NCI-H345 treated with DMSO at 0.1 percent for 48 hours (cell line): ENCODE measurements around the gene LCN1.
"Not testable (repeated sequence)": the region's sequence is repeated elsewhere in the genome, so short reads cannot be mapped to it uniquely, and the experiment has no call there.

ENCODE experiments used
- DNase-seq: peaks from one replicate; lab custom pipeline; 2025; ENCODE audit not compliant: unreplicated experiment; lab: John Stamatoyannopoulos, UW

Gene LCN1

DNA sequence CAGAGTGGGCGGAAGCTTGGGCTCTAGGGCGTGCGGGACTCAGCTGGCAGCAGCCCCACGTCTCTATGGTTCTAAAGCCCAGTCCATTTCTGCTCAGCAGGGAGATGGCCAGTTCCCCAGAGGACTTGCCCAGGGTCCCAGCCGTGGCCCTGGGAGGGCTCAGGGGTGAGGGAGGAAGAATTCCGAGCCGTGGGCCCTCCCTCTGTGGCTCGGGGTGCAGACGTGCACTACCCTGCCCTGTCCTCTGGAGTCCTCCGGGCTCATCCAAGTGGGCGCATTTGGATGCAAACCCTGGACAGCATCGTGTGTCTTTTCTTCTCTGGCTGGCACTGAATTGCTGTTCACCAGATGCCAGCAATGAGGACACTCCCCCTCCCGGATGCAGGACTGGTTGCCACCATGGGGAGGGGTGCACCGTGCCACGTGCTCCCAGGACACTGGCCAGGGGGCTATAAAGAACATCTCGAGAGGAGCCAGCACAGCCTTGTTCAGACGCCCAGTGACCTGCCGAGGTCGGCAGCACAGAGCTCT lies 24.5 kb downstream of the LCN1 start, which contains the start of gene OBP2A:
TSS of gene OBP2A (plus strand) at position 481 of the 531 bp plus-strand sequence. CDS start 55 bp downstream, outside the sequence.
- not testable (repeated sequence) for DNase-seq

DNA sequence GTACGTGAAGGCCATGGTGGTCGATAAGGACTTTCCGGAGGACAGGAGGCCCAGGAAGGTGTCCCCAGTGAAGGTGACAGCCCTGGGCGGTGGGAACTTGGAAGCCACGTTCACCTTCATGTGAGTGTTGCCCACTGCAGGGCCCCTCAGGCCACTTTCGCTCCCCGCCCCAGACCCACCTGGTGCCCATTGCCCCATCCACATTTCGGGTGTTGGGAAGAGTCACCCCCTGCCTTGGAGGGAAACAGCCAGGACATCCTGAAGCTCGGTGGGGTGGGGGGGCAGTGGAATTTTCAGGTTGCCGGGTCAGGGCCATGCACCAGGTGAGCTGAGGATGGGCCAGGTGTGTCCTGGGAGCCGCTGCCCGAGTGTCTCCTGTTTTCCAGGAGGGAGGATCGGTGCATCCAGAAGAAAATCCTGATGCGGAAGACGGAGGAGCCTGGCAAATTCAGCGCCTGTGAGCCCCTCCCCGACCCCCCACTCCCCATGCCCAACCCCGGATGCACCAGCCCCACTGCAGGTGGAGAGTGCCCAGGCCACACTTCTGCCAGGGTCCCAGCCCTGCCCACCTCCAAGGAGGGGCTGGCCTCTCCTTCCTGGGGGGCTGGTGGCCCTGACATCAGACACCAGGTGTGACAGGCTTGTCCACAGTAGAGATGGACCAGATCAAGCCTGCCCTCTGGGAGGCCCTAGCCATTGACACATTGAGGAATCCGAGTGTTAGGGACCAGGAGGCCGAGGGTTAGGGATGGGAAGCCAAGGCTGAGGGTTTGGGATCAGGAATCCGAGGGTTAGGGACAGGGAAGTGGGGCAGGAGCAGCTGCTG lies 25.8 kb downstream of the LCN1 start:
- not testable (repeated sequence) for DNase-seq

DNA sequence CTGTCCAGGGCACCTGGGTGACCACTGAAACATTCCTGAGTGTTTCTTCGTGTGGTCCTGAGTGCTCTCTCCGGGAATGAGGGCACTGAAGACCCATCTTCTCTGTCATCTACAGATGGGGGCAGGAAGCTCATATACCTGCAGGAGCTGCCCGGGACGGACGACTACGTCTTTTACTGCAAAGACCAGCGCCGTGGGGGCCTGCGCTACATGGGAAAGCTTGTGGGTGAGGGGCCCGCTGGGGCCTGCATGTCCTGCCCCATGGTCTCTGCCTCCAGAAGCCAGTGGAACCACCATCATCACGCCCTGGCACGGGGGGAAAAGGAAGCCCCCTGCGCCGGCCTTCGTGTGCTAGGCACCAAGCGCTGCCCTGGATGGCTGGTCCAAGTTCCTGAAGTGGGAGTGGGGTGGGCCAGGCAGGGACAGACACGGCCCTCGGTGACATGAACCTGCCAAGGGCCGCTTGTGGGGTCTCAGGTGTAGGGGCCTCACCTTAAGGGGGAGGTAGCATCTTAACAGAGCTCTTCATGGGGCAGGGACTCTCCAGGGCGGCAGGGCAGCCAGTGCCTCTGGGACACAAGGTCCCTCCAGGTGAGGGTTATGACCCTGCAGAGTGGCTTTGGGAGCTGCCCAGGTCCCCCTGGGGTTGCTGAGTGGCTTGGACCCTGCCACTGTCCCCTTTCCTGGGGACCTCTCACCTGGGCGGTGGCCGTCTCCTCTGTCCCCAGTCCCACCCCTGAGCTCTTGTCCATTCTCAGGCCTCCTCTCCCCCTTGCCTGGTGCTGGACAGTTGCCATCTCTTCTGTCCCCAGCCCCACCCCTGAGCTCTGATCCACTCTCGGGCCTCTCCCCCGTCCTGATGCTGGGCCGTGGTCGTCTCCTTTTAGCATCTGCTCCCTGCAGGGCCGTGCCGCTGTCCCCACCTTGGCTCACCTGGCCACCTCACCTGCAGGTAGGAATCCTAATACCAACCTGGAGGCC lies 26.8 kb downstream of the LCN1 start:
- DNase-seq, result no peak

DNA sequence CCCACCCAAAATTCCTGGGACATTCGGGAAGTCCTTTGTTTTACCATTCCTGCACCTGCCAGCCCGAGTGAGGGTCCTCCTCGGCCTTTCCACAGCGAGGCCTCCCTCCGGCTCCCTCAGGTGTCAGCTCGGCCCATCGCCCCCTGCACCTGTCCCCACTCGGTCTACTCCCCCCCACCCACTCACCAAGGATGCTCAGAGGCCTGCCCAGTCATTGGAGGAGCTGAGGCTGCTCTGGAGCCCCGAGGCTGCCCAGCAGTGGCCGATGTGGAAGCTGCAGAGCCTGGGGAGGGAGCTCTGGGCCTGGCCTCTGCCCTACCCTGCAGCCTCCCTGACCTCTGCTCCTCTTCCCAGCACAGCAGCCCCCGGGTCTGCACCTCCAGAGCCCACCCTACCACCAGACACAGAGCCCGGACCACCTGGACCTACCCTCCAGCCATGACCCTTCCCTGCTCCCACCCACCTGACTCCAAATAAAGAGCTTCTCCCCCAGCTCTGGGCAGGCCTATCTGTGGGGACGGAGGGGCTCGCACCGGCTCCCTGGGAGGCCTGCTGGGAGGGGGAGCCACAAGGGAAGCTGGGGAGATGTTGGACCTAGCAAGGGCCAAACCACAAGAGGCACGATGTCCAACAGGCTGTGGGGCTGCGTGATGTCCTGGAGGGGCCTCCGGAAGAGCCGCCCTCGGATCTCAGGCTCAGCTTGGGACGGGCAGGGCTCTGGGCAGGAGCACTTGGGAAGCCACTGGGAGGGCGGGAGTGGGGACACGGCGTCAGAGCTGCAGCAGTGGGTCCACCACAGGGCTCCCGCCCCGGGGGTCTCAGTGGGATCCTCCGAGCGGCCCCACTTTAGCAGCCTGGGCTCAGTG lies 28.5 kb downstream of the LCN1 start:
- not testable (repeated sequence) for DNase-seq

DNA sequence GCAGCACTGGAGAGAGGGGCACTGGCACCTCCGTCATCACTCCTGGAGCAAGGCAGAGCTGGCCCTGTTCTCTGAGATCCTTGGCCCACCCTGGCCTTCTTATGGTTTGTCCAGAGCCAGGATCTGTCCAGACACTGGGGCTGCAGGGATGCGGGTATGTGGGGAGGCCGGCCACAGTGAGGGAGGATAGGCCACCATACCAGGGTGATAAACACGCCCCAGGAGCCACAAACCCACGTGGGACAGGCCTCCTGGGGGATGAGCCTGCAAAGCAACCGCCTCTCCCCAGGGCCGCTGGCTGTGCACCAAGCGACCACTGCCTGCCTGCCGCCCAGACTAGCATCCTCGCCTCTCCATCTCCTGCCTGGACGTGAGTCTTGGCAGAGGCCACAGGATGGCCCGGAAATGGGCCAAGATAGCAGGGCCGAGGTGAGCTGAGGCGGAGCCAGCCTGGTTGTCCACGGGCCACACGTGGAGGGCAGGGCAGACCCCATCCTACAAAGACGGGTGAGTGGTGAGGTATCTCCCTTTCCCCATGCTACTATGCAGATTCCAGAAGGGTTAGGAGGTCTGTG lies 29.2 kb downstream of the LCN1 start:
- no peak for DNase-seq

DNA sequence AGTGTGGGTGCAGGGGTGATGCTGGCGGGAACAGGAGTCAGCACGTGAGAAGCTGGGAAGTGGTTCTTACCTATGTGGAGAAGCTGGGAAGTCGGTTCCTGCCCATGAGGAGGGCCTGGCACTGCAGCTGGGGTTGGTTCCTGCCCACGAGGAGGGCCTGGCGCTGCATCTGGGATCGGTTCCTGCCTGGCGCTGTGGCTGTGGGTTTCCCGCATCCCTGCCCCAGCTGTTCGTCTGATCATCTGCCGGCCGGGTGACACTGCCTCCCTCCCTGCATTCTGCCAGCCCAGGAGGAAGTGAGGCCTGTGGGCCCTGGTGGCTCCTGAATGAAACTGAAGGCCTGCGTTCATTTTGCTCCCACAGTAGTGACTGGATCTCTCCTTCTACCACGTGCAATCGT lies 29.8 kb downstream of the LCN1 start:
- DNase-seq, result no peak

DNA sequence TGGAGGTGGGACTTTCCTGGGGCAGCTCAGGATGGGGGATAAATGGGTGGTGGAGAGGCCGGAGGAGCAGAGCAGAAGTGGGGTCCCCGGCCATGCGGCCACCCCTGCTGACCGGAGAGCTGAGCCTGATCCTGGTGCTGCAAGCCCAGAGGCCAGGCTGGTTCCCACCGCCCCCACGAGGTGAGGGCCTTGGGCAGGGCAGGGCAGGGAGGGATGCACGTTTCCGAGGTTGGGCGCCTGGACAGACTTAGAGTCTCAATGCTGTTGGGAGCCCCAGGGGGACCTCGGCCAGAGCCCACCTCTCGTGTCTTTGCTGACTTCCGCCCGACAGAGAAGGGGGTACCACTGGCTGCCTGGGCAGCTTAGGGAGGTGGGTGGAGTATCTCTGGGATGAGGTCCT lies 30.2 kb downstream of the LCN1 start:
- no peak for DNase-seq

DNA sequence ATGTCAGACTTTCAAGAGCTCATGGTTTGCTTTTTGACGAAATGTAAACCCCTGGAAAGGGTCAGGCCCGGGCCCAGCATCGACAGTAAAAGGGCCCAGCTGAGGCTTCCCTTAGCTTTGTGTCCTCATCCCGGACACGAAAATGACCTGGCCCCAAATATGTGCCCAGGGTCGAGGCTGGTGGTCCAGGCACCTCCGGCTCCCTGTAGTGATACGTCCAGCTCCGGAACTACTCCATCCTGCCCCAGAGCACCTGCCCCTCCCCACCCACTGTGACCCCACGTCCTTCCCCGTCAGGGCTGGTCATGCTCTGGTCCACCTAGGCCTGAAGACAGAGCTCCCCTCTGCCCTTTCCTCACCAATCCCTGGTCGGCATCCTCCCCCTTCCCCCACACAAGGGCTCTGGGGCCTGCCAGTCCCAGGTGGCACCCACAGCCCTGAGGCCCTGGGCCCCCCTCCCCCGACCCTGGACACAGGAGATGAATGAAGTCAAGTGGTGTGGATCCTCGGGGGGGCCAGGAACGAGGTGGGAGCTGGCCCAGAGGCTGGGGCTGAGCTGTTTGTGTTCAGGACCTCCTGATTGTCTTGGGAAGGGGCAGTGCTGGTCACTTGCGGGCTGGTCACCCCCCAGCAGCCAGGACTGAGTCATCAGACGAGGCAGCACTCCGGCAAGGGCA lies 30.9 kb downstream of the LCN1 start:
- no peak for DNase-seq

DNA sequence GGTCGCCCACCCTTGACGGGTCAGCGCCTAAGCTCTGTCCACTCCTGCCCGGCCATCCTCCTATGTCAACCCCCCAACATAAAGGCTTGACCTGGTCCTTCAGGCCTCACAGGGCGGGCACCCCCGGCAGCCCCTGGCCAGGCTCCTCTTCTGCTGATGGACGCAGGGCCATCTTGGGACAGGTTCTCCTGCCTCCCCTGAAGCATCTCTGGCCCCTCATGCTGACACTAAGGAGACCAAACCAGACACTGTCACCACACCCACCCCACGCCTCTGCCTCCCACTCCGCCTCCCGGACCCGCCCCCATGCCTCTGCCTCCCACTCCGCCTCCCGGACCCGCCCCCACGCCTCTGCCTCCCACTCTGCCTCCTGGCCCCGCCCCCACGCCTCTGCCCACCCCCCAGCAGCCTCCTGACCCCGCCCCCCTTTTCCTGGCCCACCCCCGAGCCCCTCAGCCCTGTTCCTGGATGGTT lies 31.5 kb downstream of the LCN1 start:
- DNase-seq, result no peak

DNA sequence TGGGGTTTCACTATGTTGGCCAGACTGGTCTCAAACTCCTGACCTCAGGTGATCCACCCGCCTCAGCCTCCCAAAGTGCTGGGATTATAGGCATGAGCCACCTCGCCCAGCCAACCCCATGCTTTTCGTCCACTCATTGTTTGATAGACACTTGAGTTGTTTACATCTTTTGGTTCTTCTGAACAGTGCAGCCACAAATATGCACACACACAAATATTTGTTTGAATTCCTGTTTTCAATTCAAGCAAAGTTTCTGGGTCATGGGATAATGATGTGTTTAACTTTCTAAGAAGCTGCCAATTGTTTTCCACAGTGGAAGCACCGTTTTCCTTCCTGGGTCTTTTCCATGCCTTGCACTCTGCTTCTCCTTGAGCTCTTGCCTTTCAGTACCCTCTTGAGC lies 33.5 kb downstream of the LCN1 start:
- no peak for DNase-seq

DNA sequence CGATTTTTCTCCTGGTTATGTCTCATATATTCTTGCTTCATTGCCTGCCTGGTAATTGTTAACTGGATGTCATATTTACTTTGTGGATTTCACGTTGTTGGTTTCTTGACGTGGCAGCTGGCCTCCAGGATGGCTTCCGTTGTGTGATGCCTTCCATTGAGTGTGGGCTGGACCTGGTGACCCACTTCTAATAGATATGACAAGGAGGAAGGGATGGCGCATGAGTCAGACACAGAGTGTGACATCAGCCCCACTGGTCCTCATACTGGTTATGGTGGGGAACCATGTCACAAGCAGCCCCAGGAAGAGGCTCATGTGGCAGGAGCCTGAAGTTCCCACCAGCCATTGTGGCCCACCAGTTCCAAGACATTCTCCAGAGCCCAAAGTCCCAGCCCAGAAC lies 34.0 kb downstream of the LCN1 start:
- DNase-seq, result no peak

DNA sequence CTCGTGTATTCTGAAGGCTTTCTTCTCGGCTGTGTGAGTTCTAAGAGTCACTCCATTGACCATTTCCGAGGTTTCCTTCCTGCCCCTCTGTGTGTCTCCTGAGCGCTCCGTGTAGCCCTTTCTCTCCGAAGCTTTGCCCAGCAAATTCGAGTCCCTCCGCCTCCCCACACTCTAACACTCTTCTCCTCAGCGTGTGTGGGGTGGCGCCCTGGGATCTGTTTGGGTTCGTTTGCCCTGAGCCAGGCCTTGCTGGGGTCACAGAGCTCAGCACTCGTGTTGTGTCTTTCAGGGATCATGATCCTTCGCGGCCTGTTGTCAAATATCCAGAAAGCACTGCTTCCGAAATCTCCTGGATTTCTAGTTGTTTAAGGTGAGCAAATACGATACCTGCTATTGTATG lies 34.7 kb downstream of the LCN1 start:
- DNase-seq, result no peak

DNA sequence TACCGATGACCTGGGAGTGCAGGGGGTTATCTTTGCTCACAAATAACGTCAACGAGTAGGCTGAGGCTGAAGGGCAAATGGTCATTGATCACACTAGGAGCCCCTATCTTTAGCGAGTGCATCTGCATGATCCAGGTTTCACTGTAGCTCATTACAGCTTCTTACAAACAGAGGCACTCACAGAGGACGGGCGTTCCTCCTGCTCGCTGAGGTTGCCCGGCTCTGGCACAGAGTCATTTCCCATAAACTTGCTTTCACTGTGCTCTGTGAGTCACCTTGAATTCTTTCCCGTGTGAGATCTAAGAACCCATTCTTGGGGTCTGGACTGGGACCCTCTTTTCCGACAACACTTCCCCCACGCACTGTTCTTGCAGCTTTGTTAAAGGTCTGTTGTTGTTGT lies 38.4 kb downstream of the LCN1 start:
- no peak for DNase-seq

DNA sequence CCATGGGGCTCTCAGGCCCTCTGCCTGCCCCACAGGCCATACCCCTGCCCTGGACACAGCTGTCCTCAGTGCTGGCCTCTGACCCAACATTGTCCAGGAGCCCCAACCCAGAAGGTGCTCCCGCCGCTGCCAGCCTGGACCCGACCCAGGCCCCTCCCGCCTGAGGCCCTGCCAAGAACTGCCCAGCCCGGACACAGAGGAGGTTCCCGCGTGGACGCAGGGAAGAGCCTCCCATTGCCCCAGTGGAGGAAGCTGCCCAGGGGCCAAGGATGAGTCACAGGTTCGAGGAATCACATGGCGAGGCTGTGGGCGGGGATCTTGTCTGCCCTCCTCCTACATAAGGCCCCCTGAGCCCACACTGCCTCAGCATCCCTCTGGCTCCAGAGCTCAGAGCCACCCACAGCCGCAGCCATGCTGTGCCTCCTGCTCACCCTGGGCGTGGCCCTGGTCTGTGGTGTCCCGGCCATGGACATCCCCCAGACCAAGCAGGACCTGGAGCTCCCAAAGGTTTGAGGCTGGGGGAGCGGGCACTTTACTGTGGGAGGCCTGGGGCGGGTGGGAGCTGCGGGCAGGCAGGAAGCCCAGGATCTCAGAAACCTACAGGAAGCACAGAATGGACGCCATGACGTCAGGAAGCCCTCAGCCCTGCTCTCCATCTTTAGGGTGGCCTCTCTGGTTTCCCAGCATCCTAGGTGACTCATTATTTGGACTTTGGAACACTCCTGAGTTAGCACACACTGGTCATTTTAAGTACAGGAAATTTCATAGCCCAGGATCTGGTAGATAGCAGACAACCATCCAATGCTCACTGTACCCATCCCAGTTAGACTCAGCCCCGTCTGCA lies 40.4 kb downstream of the LCN1 start, which contains the start of gene PAEP:
TSS of gene PAEP (plus strand) at position 366 of the 844 bp plus-strand sequence.
- DNase-seq, result no peak

DNA sequence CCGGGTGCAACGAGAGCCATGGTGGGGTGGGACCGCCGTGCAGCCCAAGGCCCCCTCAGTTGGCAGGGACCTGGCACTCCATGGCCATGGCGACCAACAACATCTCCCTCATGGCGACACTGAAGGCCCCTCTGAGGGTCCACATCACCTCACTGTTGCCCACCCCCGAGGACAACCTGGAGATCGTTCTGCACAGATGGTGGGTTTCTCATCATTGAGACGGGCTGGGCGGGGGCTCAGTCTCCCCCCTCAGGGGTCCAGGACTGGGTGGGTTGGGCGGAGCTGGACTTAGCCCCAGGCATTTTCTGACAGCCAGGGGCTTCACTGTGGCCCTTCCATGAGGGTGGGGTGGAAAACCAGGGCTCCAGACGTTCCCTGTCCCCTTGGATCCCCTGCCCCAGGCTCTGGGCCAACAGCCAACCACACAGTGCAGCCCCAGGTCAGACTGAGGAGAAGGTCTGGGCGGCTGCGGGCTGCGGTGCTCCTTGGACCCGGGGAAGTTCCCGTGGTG lies 41.0 kb downstream of the LCN1 start:
- no peak for DNase-seq

DNA sequence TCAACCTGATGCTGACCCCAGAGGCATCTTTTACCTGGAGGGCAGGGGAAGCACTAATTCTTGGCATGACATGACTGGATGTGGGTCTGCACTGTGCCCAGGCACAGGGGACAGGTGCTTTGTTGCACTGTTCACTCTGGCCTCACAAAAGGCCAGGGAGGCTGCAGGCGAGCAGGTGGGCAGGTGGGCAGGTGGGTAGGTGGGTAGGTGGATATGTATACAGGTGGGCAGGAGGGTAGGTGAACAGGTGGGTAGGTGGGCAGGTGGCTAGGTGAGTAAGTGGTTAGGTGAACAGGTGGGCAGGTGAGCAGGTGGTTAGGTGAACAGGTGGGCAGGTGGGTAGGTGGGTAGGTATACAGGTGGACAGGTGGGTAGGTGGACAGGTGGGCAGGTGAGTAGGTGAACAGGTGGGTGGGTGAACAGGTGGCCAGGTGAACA lies 41.8 kb downstream of the LCN1 start:
- DNase-seq, result no peak

DNA sequence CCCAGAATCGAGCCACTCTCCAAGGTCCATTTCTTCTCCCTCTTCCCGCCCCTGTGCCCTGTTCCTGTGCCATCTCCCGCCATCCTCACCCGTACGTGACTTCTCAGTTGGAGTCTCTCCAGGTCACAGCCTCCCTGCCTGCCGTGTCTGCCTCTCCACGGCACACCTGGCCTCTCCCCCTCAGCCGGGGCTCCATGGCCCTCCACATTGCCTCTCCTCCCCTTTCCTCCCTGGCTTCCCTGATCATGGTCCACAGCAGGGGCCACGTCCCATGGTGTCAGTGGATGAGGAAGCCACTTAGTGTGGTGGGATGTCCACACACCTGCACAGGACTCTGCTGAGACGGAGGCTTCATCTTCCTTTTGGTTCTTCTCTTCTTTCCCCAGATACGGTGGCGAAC lies 42.6 kb downstream of the LCN1 start:
- no peak for DNase-seq

DNA sequence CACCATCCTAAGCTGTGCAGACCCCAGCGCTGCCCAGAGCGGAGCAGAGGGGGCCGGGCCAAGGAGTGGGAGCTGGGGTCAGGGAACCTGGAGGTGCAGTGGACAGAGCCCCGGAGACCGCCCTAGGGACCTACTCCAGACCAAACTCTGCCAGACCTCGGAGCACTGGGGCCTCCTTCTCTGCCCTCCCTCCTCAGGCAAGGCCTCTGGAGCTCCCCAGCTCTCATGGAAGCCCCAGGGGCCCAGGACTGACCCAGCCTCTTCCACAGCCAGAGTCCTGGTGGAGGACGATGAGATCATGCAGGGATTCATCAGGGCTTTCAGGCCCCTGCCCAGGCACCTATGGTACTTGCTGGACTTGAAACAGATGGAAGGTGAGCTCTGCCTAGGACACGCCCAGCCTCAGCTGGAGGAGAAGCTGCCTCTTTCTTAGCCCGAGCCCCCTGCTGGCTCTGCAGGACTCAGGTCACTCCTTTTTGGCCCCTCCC lies 43.9 kb downstream of the LCN1 start:
- no peak for DNase-seq
